Stomach (tissue), 4 donors: ENCODE results near the gene MFAP5.
A peak's percentile ranks its signal among the peaks of the same experiment; 100 is the strongest.

Experiments used
- CTCF ChIP-seq, 7 experiments: fragments of 450-650 bp in 4 of 7; fragments of 200-600 bp in 3 of 7; sonication (generic) in 3 of 7; IDR thresholded peaks; one replicate each; pipeline ENCODE4 v1.5.1; 2016 to 2019; ENCODE audit warnings: antibody characterized with exemption in 7 of 7, control low read depth in 2 of 7, mild to moderate bottlenecking in 1 of 7
- POLR2AphosphoS5 ChIP-seq, 3 donors: sonication (generic); formaldehyde crosslinking; IDR thresholded peaks; one replicate each; pipeline ENCODE4 v1.6.1; 2016; ENCODE audit warnings: antibody characterized with exemption in 3 of 3

GRCh38 chr12:8687846-8688601, 25.4 kb upstream of the MFAP5 start:
- peak; percentile 7 to 61 (median 20) for TF ChIP-seq POLR2AphosphoS5 (IDR thresholded peaks at IDR 0.05)
- TF ChIP-seq CTCF (IDR thresholded peaks at IDR 0.05) = no peak
